AG04449 (cell line): ENCODE results near the gene UNC119.

ENCODE experiments used
- CTCF ChIA-PET: fragments of 350-600 bp; formaldehyde crosslinking; extraction: SDS; loops from one replicate; lab custom pipeline; 2021; ENCODE audit warnings: antibody characterized with exemption; lab: Yijun Ruan, JAX
- POLR2A ChIA-PET: fragments of 400-600, 350-600 bp; formaldehyde crosslinking; extraction: SDS; loops from one replicate; lab custom pipeline; 2020; ENCODE audit warnings: antibody characterized with exemption, inconsistent platforms; lab: Yijun Ruan, JAX
- DNase-seq: peaks from one replicate; pipeline ENCODE4 v3.0.0-alpha.2; 2010; ENCODE audit warnings: low read depth, low spot score
- H3K4me3 ChIP-seq: 2 replicates; pipeline ENCODE4 v1.5.1; 2011; ENCODE audit warnings: low read depth, mild to moderate bottlenecking, control low read depth, low read length
- CTCF ChIP-seq: IDR thresholded peaks from one replicate; pipeline ENCODE4 v1.5.1; 2011; ENCODE audit warnings: mild to moderate bottlenecking, moderate library complexity, low read length, control low read depth, inconsistent platforms; ENCODE audit not compliant: insufficient read depth; ENCODE audit errors: missing control alignments

Gene UNC119

DNA sequence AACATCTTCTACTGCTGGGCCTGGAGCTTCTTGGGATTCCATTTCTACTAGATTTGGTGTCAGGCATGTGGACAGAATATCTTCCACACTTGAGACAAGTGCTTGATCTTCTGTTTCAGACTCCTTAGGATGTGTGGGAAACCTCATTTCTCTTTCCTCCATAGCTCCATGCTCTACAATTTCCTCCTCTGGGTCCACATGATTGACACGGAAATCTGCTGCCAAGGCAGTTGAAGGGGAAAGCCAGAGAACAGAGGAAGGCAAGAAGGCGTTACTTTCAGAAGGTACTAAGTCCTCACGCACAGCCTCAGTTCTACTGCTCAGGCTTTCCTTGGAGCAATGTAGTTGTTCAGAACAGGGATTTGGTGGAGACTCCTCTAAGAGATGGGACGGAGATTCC is 39.8 kb upstream of the UNC119 start:
- ChIA-PET CTCF (interaction anchor here (1.1 to 1.7 kb wide), 2 partner anchors 15 to 28 kb away, joined by 5 to 6 read pairs; partner anchors contain the start of gene ALDOC), POLR2A (interaction anchor here (0.7 kb wide), 1 partner anchor 21 kb away, joined by 4 read pairs; the partner anchor contains the start of gene PIGS)
- TF ChIP-seq CTCF = no peak
- DNase-seq = no peak
- no peak overlapping the region for H3K4me3 ChIP-seq

DNA sequence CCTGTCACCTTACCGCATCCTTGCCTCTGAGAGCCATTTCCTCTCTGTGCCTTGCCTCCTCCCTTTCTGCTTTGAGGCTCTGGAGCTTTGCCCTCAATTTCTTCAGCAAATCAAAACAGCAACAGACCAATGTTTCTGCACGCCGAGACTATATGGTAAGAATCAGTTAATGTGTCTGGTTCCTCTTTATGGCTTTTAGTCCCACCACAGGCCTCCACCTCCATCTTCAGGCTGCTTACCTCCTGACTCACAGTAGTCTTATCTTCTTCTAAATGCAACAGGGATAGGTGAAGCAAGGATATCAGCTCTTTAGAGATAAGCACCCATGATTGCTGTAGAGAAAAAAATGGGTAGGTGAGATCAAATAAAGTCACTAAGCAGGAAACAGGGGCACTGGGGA is 33.4 kb upstream of the UNC119 start:
- POLR2A ChIA-PET = no interaction called here
- TF ChIP-seq CTCF = no peak
- H3K4me3 ChIP-seq = no peak overlapping the region
- no peak for DNase-seq
- CTCF ChIA-PET = interaction anchor here (1.8 kb wide), 1 partner anchor 14 kb away, joined by 5 read pairs; the partner anchor contains the start of gene PIGS

- DNase-seq = no peak
- ChIA-PET POLR2A (no interaction called here), CTCF (interaction anchor here (1.2 to 1.5 kb wide), 3 partner anchors 12 to 89 kb away, joined by 3 to 4 read pairs (median 3); no protein-coding TSS in a partner anchor)
- TF ChIP-seq CTCF = no peak
- H3K4me3 ChIP-seq = no peak overlapping the region
These were observed 32.0 kb upstream of the UNC119 start for GRCh38 chr17:28584434-28584833.

GRCh38 chr17:28582513-28582912 is 30.1 kb upstream of the UNC119 start:
- no peak overlapping the region for H3K4me3 ChIP-seq
- ChIA-PET CTCF (interaction anchor here (0.9 to 1.5 kb wide), 2 partner anchors 11 to 30 kb away, joined by 3 read pairs; partner anchors contain the start of gene PIGS), POLR2A (no interaction called here)
- no peak for DNase-seq
- no peak for TF ChIP-seq CTCF

- no peak overlapping the region for H3K4me3 ChIP-seq
- ChIA-PET POLR2A (no interaction called here), CTCF (interaction anchor here (0.8 to 1.5 kb wide), 2 partner anchors 9 to 40 kb away, joined by 3 read pairs; partner anchors contain the start of gene PIGS)
- no peak for TF ChIP-seq CTCF
- DNase-seq = no peak
These were observed 28.5 kb upstream of the UNC119 start for GRCh38 chr17:28580959-28581358.

DNA sequence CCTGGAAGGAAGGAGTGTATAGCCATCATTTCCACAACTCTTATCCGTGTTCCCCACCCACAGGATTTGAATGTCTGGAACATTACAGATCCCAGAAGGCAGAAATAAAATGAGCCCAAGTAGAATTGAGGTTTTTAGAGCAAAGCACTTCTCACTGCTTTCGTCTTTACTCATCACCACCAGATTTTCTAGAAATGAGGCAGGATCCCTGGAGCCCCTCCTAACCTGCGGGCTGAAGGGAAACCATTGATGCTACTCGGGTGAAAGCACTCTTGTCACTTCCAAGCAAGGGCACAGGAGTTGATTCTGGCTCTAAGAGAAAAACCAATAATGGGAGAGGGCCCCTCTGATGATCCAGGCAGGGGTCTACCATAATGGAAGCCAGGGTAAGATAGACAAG is 27.1 kb upstream of the UNC119 start:
- no peak for DNase-seq

More for the DNA sequence above, 27.1 kb upstream of the UNC119 start:
- CTCF ChIA-PET = interaction anchor here (0.7 to 1.2 kb wide), 2 partner anchors 33 to 37 kb away, joined by 3 read pairs; no protein-coding TSS in a partner anchor
- H3K4me3 ChIP-seq = no peak overlapping the region
- POLR2A ChIA-PET = no interaction called here
- TF ChIP-seq CTCF = no peak
